ENCODE results near the gene C1orf53.

The C1orf53 gene

DNA sequence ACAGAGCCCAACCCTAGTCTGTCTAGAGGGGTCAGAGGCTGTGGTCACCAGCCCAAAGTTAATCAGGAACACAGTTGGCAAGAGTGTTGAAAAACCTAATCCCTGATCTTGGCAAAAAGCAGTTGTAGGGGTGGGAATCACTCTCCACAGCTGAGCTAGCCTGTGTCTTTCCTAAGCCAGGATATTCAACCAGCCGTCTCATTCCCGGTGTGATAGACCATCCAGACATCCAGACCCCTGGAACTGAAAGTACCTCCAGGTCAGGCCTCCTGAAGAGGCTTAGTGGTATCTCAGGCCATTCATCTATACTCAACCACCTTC, 19.6 kb downstream of the C1orf53 start:
- ChIA-PET POLR2A (no interaction called here), CTCF (interaction anchor here (1.4 to 1.6 kb wide), 2 partner anchors 396 to 522 kb away, joined by 5 read pairs; no protein-coding TSS in a partner anchor)
- Histone ChIP-seq H3K4me1 (ENCODE audit: control insufficient read depth, insufficient read depth, low read length) (no peaks in the 10 kb centered on the region), H3K4me3 (ENCODE audit: low read depth, low read length) (no peak overlapping the region), H3K36me3 (ENCODE audit: control insufficient read depth in 2 of 2, insufficient read depth in 1 of 2, low read length in 2 of 2) (peaks cover 0 to 3% of the 10 kb centered on the region in 2 experiments; a peak in 1 of 3 replicates), H3K9me3 (ENCODE audit: control insufficient read depth, insufficient read depth, low read depth, low read length) (no peaks in the 10 kb centered on the region), H3K27ac (ENCODE audit: extremely low read depth, low read depth, low read length) (no peak overlapping the region)
- no peak for TF ChIP-seq ZNF112 (tag by site-specific recombination; IDR thresholded peaks at IDR 0.05)
- TF ChIP-seq ZNF473 (tag by site-specific recombination; IDR thresholded peaks at IDR 0.05): no peak
- TF ChIP-seq ZBTB21 (tag by site-specific recombination; IDR thresholded peaks at IDR 0.05): no peak
- no peak for TF ChIP-seq ZNF654 (tag by site-specific recombination; IDR thresholded peaks at IDR 0.05; ENCODE audit: low read depth)
- no peak for TF ChIP-seq ZNF132 (tag by site-specific recombination; IDR thresholded peaks at IDR 0.05; ENCODE audit: borderline replicate concordance)
- TF ChIP-seq KLF8 (tag by site-specific recombination; IDR thresholded peaks at IDR 0.05): no peak
- TF ChIP-seq ZBTB1 (tag by site-specific recombination; IDR thresholded peaks at IDR 0.05): no peak
- no peak for TF ChIP-seq TCF7L2 (IDR thresholded peaks at IDR 0.05; ENCODE audit: borderline replicate concordance, low read depth, low read length)
- TF ChIP-seq, protein P1, sequence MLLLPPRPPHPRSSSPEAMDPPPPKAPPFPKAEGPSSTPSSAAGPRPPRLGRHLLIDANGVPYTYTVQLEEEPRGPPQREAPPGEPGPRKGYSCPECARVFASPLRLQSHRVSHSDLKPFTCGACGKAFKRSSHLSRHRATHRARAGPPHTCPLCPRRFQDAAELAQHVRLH (tag by site-specific recombination; IDR thresholded peaks at IDR 0.05): no peak
- TF ChIP-seq ZSCAN30 (tag by site-specific recombination; IDR thresholded peaks at IDR 0.05): no peak
- TF ChIP-seq ZNF175 (tag by site-specific recombination; IDR thresholded peaks at IDR 0.05): no peak
- TF ChIP-seq, protein P2, sequence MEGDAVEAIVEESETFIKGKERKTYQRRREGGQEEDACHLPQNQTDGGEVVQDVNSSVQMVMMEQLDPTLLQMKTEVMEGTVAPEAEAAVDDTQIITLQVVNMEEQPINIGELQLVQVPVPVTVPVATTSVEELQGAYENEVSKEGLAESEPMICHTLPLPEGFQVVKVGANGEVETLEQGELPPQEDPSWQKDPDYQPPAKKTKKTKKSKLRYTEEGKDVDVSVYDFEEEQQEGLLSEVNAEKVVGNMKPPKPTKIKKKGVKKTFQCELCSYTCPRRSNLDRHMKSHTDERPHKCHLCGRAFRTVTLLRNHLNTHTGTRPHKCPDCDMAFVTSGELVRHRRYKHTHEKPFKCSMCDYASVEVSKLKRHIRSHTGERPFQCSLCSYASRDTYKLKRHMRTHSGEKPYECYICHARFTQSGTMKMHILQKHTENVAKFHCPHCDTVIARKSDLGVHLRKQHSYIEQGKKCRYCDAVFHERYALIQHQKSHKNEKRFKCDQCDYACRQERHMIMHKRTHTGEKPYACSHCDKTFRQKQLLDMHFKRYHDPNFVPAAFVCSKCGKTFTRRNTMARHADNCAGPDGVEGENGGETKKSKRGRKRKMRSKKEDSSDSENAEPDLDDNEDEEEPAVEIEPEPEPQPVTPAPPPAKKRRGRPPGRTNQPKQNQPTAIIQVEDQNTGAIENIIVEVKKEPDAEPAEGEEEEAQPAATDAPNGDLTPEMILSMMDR (tag by site-specific recombination; IDR thresholded peaks at IDR 0.05): no peak
- no peak for TF ChIP-seq RBAK (tag by site-specific recombination; IDR thresholded peaks at IDR 0.05)
- no peak for TF ChIP-seq ZBTB17 (tag by site-specific recombination; IDR thresholded peaks at IDR 0.05)
- TF ChIP-seq, protein P3, sequence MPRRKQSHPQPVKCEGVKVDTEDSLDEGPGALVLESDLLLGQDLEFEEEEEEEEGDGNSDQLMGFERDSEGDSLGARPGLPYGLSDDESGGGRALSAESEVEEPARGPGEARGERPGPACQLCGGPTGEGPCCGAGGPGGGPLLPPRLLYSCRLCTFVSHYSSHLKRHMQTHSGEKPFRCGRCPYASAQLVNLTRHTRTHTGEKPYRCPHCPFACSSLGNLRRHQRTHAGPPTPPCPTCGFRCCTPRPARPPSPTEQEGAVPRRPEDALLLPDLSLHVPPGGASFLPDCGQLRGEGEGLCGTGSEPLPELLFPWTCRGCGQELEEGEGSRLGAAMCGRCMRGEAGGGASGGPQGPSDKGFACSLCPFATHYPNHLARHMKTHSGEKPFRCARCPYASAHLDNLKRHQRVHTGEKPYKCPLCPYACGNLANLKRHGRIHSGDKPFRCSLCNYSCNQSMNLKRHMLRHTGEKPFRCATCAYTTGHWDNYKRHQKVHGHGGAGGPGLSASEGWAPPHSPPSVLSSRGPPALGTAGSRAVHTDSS (tag by site-specific recombination; IDR thresholded peaks at IDR 0.05): no peak
- TF ChIP-seq, protein P4, sequence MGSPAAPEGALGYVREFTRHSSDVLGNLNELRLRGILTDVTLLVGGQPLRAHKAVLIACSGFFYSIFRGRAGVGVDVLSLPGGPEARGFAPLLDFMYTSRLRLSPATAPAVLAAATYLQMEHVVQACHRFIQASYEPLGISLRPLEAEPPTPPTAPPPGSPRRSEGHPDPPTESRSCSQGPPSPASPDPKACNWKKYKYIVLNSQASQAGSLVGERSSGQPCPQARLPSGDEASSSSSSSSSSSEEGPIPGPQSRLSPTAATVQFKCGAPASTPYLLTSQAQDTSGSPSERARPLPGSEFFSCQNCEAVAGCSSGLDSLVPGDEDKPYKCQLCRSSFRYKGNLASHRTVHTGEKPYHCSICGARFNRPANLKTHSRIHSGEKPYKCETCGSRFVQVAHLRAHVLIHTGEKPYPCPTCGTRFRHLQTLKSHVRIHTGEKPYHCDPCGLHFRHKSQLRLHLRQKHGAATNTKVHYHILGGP (tag by site-specific recombination; IDR thresholded peaks at IDR 0.05): no peak
- no peak for TF ChIP-seq ZNF10 (tag by site-specific recombination; IDR thresholded peaks at IDR 0.05)

DNA sequence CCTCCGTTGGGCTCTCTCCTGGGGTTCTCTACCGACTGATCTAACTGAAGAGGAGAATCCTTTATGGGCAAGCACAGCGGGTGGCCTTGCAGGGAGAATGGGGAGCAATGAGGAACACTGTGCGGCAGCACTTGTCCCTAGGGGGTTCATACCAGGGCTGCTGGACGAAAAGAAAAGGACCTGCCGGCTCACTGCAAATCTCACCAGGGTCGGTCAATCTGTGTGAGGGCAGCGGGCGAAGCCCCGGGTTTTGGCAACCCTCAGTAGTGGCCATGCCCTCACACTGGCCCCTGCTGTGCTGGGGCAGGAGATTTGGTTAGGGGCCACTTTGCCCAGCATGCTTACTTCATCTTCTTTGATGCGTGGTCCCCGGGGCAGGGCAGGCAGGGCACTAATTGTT, 20.6 kb downstream of the C1orf53 start:
- Histone ChIP-seq H3K9me3 (ENCODE audit: control insufficient read depth, insufficient read depth, low read depth, low read length) (no peaks in the 10 kb centered on the region), H3K36me3 (ENCODE audit: control insufficient read depth in 2 of 2, insufficient read depth in 1 of 2, low read length in 2 of 2) (peaks cover 0 to 8% of the 10 kb centered on the region in 2 experiments; a peak in 1 of 3 replicates), H3K4me1 (ENCODE audit: control insufficient read depth, insufficient read depth, low read length) (no peaks in the 10 kb centered on the region), H3K27ac (ENCODE audit: extremely low read depth, low read depth, low read length) (no peak overlapping the region), H3K4me3 (ENCODE audit: low read depth, low read length) (no peak overlapping the region)
- ChIA-PET POLR2A (no interaction called here), CTCF (interaction anchor here (1.4 to 1.7 kb wide), 6 partner anchors 16 to 523 kb away, joined by 4 to 20 read pairs (median 5); no protein-coding TSS in a partner anchor)
- TF ChIP-seq EGR2 (tag by site-specific recombination; IDR thresholded peaks at IDR 0.05; ENCODE audit: low read depth): no peak
- no peak for TF ChIP-seq GLI4 (tag by site-specific recombination; IDR thresholded peaks at IDR 0.05)
- TF ChIP-seq ZIC2 (tag by site-specific recombination; IDR thresholded peaks at IDR 0.05): peak; percentile 21; the same call in 1 of the 2 replicates
- TF ChIP-seq ZNF114 (tag by site-specific recombination; IDR thresholded peaks at IDR 0.05): no peak

Data from HEK293 (cell line).